Cortex of kidney (tissue), 1 donor: ENCODE data around the gene CTSZ.
"Not testable (repeated sequence)": the region's sequence is repeated elsewhere in the genome, so short reads cannot be mapped to it uniquely, and the experiment has no call there.

Experiments used
- DNase-seq: peaks from one replicate; lab custom pipeline; 2025; lab: John Stamatoyannopoulos, UW

CTSZ gene

DNA sequence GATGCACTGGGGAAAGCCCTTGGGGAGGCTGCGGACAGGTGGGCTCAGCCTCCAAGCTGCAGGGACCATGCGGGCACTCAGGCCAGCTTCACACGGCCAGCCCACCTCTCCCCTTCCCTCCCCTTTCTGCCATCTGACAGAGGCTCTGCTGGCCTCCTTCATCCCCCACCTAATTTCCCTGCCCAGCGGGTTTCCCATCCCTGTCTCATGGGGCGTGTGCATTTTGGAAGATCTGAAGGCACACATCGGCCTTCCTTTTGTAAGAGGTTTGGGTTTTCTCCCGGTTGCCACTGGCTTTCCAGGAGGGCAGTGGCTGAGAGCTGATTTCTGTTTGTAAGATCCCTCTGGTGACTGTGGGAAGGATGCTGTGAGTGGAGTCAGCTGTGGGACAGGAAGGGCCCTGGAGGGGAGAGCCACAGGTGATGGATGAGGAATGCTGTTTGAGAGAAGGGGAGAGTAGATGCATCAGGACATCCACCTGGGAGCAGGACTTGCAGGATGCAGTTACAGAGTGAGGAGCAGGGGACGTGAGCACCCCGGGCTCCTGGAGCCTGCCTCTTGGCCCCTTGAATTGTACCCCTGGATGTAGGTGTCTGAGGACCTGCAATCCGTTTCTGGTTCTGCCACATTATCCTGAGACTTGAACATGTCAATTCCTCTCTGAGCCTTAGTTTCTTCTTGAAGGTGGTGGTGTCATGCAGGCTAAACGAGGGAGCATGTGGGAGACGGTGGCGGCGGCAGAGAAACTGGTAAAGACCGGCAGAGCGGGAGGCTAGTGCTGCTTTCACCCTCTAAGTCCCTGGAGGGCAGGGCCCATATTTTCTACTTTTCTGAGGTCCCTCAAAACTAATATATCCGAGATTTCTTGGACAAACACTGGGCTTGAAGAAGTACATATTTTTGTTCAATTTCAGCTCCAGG is 6.2 kb upstream of the CTSZ start:
- DNase-seq = no peak

DNA sequence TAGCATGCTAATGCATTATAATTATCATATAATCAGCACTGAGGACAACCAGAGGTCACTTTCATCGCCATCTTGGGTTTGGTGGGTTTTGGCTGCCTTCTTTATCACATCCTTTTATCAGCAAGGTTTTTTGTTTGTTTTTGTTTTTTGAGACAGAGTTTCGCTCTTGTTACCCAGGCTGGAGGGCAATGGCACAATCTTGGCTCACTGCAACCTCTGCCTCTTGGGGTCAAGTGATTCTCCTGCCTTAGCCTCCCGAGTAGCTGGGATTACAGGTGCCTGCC is 4.8 kb upstream of the CTSZ start:
- DNase-seq = not testable (repeated sequence)

DNA sequence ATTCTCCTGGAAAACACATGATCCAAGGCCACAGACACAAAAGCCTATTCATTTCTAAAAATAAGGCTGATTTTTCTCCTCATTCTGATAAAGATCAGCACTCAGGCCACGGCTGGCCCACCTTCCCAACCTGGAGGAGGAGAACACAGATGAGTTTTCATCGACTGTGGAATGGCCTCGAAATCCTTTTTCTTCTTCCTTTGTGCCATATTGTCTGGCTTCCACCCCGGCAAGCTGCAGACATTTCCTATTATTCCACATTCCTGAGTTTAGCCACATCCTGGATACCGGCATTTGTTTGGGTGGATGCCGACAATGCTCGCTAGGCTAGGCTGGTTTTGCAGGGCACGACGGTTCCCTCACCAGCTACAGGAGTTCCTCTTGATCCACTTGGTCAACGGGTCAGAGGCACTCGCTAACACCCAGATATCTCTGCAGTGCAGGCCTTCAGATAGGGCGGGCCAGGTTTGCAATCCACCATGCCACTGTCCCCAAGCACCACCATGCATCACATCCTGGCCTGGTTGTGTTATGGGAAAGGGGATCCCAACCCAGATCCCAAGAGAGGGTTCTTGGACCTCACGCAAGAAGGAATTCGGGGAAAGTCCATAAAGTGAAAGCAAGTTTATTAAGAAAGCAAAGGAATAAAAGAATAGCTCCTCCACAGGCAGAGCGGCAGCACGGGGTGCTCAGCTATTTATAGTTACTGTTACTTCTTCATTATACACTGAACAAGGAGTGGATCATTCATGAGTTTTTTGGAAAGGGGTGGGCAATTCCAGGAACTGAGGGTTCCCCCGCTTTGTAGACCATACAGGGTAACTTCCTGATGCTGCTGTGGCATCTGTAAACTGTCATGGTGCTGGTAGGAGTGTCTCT is 4.2 kb upstream of the CTSZ start:
- no peak for DNase-seq

DNA sequence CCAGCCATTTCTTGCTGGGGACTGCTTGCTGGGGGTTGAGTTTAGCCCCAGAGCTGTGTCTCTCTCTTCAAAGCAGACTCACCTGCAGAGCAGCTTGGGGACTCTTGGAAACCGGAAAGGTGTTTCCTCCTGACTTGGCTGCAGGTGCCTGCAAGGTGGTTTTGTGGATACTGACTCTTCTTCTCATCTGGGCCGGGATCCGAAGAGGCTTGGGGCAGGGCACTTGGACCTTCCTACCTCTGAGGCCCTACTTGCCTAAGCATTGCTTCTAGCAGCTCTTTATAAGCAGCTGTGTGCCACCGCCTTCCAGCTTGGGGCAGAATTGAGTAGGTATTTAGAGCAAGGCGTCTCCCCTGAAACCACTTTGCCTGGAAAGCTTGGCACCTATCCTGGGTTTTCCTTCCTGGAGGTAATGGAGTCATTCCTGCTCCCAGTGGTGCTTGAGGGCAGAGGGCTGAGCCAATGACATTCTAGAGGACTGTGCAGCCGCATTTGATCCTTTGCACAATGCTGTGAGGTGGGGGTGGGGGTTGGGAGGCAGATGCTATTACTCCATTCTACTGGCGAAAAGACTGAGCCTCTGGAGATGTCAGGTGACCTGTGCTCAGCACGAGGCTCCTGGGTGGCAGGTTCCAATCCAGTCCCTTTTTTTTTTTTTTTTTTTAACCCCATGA is 3.4 kb upstream of the CTSZ start:
- DNase-seq = no peak

DNA sequence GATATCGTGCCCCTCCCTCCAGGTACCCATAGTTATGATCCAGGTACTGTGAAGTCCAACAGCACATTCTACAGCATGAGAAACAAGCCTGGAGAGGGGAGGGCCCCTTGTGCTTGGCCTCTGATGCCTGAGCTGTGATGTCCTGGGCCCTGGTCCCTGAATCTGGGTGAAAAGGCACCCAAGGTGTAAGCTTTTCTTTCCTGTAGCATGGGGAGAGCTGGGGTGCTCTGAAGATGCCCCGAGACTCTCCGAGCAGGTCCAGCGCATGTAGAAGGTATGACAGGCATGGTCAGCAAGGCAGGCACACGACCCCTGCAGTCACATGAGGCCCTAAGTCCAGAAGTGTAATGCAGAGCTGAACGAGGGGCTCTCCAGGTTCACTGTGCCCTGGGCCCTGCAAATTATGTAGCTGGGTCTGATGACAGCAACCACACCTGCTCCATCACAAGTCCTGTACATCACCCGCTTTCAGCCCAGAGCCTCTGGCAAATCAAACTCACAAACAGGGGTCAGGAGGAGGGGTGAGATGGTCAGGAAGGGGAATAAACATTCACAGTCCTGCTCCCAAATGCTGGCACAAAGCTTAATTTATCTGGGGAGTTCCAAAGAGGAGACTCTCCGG is 1.8 kb upstream of the CTSZ start:
- no peak for DNase-seq

DNA sequence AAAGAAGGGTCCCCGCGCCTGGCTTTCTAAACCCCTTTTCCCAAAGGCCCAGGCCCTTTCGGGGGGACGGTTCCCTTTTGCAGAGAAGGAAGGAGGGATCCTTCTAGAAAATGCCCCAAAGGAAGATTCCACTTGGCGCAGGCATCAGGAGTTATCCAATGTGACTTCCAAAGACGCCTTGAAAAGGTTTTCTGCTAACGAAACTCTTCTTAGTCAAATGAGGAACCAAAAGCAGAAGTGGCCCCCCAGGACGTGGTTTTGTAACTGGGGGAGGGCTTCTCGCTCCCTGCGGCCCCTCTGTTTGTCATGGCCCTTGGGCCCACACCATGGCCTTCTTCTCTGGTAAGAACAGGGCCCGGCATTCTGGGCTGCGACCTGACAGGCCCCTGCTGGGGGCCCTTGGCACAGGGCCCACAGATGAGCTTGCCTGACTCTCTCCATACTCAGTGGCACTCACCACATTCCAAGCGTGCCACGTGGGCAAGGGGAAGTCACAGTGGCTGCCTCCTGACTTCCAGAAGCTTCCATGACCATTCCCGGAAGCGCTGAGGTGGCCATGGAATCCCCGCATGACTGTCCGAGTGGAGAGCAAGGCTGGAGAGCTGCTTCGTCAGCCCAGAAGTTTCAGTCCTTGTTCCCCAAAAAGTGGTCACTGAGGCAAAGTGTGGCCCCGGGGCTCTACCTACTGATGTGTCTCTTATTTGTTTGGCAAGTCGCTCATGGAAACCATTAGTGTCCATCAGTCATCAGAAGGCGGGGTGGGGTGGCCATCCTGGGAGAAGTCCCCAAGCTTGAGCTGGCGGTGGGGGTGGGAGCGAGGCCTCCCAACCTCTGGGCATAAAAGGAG is 834 bp upstream of the CTSZ start:
- no peak for DNase-seq

DNA sequence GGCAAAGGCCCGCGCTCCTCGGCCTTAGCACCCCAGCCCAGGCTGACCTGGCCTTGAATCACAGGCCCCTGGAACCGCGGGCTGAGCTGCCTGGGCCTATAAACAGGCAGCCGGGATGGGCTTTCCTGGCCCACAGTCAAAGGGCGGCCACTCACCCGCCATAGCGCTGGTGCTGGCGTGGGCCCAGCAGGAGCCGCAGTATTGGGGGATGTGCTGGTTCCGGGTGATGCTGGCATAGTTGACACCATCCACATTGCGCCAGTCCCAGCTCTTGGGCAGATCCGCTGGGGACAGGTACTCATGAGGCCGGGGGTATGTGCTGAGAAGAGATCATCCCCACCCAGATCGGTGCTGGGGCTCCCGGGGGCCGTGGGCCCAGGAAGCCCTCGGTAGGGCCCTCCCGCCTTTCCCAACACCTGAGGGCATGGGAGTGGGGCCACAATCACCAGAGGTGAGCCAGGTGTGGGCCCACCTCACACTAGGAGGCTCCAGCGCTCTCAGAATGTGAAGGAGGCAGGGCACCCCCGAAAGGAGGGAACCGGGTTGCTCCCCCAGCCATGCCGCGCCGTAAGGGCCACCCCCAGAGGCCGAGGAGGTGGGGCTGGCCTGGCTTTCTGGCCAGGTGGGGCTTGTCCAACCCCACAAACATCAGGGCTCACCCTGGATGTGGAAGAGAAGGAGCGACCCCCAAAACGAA is 739 bp downstream of the CTSZ start:
- DNase-seq = no peak

DNA sequence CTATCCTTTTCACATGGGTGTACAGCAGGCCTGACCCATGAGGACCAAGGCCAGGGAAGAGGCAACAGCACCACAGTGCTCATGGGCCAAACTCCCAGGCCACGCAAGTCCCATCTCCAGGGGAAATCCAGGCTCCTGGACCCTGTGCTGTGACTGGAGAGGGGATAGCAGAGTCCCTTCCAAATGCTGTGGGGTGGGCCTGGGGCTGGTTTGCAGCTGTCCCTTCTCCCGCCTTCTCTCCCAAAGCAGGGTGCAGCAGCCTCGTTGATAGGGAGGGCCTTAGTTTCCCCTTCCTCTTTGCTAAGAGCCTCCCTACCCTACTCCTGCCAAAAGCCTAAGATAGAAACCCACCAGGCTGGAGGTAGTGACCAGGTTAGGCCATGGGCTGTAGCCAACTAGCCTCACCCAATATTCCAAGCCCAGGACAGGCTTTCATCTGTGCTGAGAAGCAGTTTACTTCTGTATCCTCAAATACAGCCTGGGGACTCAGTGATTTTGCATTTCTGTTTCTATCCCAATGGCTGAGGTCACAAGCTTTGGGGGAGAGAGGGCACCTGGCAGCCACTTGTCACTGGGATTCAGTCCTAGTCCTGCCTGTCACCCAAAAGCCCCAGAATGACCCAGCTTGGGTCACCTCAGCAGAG is 1.4 kb downstream of the CTSZ start:
- DNase-seq = no peak

DNA sequence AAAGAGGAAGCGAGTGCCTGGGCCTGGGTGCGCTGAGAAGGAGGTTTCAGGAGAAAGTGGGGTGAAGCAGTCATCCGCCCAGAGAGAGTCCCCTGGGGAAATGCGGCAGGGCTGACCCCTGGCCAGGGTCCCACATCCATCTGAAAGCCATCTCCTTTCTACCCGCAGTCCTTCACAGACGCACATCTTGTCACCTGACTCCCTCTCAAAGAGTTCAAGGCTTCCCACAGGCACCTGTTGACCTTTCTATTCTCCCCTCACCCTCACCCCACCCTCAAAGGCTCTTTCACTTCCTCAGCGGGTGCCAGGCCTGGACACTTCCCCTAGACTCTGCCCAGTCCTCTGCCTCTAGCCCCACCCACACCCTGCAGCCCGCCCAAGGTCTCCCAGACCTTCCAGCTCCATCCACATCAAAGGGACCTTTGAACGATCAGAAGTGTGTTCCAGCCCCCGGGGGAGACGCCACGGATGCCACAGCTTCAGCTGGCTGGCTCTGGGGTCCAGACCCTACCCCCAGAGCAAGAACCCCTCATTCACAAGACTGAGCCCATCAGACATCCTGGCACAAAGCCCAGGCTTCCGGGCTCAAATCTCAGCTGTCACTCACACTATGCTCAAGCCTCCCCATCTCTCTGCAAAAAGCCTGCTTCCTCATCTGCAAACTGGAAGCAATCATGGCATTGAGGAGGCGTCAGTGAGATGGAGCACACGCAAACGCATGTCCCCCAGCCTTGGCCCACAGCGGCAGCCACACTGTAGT is 2.1 kb downstream of the CTSZ start:
- DNase-seq = no peak

DNA sequence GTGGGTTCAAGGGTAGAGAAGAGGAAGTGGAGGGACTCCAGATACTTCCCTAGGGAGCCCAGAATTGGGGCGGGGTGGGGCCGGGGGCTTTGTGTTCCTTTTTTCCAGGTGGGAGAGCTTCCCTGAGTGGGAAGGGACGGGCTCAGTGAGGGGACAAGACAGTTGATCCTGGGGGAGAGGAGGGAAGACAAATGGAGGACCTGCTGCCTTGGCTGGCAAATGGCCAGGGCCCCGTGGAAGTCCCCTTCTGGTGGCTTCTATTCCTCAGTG is 2.6 kb downstream of the CTSZ start:
- DNase-seq = no peak

DNA sequence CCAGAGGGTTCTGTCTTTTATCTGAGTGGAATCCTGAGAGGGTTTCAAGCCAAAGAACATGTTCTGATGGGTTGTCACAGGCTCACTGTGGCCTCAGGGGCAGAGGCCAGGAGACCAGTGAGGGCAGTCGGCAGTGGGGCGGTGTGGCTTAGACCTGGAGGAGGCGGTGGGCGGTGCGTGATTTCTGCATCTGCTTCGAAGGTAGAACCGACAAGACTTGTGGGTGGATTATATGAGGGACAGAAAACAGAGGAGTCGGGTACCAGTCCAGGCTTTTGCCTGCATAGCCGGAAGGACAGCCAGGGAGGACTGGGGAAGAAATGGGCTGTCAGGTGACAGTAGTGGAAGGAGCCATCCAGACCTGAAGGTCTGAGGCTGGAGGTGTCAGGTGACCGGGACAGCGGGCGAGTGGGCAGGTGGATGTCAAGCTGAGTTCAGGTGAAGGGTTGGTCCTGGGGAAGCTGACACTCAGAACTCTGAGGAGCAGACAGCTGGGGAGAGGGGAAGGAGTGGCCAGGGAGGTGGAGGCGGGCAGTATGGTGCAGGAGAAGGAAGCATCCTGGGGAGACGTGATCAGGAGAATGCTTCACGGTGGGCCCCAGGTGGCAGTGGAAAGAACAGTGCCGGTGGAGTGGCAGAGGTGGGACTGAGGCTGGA is 3.1 kb downstream of the CTSZ start:
- no peak for DNase-seq

DNA sequence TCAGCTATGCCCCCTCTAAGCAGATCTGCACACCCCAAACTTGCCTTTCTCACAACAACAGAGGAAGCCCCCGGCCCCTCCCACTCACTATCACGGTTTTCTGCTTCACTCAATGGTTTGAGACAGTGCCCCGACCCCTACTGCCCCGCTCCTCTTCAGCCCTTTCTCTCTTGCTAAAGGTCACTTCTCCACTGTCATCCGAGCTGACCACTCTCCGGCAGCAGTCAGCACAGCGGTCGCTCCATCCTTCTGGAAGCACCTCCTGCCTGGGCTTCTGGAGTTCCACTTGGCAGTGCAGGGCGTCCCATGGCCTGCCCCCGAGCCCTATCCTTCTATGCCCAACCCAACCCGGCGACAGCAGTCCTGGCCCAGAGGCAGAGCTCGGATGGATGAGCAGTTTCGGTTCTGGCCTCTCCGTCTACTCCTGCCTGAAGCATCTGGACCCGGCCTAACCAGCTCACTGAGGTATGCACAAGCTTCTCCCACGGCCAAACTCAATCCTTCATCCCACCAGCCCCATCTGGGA is 4.1 kb downstream of the CTSZ start:
- no peak for DNase-seq

DNA sequence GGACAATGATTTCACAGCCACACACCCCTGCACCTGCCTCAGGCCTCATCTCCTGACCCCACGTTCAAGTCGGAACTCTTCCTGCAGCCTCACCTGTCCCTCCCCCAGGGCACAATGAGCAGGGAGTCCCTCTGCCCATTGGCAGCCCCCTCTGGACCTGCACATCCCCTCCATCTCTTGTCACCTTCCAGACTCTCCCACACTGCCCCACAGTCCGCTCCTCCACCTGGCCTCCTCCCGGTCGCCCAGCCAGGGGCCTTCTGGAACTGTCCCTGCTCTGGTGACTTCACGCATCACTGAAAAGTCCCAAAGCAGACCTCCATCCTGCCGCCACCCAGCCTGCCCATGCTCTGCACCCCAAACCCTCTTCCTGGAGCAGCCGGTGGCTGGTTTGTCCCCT is 4.7 kb downstream of the CTSZ start:
- no peak for DNase-seq

DNA sequence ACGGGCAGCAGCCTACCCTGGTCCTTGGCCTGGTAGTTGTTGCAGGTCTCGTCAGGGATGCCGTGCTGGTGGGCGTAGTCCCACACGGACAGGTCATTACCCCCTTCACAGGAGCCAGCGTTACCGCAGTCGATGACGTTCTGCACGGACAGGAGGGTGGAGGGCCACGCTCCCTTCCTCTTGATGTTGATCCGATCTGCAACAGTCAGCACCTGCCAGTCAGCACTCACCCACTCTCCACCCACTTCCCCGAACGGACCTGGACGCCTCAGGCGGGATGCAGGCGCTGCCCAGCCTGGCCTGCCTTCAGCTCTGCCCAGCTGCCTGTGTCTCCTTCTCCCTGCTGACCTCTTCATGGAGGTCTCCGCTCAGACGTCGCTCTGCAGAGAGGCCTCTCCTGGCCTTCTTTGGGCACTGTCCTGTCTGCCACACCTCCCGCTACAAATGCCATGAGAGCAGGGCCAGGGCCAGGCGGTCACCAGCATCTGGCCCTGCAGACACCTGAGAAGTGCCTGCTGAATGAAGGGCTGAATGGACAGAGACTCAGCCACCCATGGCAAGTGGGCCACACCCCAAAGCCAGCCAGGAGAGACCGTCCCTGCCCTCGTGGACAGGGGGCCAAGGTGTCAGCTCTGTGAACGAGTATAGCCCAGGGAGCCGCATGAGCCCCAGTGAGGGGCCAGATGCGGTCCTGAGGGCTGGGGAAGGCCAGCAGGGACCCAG is 5.4 kb downstream of the CTSZ start:
- DNase-seq = no peak

DNA sequence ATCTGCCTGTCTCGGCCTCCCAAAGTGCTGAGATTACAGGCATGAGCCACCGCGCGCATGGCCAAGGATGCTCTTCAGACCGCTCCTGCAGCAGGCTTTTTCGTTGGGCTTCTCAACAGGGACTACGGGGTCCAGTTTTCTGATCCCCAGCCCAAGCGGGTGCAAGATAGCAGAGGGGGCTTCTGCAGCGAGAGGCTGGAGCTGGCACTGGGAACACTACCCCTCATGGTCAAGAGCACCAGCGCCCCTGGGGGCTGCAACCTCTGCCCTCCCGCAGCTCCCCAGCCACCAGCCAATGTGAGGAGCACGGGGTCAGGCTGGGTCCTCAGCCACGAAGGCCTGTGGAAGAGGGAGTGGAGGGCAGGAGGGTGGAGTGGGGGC is 6.0 kb downstream of the CTSZ start:
- no peak for DNase-seq

DNA sequence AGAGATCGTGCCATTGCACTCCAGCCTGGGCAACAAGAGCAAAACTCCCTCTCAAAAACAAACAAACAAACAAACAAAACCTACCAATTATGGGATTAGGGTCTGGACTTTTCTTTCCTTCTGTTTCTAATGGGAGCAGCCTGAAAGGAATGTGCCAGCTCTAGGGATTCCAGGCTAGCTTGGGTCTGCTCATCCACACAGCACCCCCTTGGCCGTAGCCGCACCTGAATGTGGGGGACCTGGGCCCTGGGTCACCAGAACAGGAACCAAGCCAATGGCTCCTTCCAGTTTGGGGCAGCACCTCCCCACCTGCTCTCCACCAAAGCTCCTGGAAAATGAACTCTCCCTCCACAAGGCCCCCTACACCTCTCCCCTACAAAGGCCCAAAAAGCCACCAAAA is 6.7 kb downstream of the CTSZ start:
- no peak for DNase-seq

DNA sequence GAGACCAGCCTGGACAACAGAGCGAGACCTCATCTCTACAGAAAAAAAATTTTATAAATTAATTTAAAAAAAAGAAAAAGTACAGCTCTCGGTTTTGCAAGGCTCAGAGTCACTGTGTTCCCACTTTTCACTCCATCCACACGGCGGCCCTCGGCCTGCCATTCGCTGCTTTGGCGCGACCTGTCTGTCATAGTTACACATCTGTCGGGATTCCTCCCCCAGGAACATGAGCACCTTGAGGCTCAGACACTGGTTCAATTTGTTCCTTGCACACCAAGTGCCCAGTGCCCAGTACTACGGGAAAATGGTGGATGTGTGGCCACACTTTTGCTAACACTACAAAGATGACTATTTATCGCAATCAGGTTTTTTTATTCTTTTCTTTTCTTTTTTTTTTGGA is 8.4 kb downstream of the CTSZ start:
- no peak for DNase-seq

DNA sequence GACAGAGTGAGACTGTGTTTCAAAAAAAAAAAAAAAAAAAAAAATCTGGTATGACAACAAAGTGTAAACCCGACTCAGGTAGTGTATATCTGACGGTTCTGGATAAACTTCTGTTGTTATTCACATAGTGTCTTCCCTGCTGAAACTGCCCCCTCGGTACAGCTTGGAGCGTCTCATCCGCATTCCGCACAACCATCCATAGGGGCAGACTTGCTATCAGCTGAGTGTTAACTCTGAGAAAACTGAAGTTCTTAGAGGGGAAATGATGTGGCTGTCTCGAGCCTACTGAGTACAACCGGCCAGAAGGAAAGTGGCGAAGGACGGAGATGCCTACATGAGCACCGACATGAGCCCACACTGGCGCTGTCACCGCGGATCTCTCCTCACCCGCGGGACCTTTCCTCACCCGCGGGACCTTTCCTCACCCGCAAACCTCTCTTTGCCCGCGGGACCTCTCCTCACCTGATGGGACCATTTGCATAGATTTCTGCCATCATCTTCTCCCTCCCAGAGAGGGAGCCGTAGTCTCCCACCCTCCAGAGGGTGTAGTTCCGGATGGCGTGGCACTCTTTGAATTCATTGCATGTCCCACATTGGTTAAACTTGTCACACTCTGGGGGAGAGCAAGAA is 9.8 kb downstream of the CTSZ start:
- DNase-seq = no peak
